ENCODE measurements around the gene NR2F2.

The NR2F2 gene

GRCh38 chr15:96345560-96346399 lies 15.3 kb downstream of the NR2F2 start:
- Histone ChIP-seq H4K91ac (ENCODE audit: low read depth, low read length) (no peak overlapping the region), H2BK5ac (ENCODE audit: low read depth, low read length, poor library complexity) (no peak overlapping the region), H3K14ac (ENCODE audit: low read length) (no peak overlapping the region), H3K4me2 (ENCODE audit: low read length) (peak overlapping the region; percentile 77), H3K4me3 (ENCODE audit: low read depth, low read length) (peak overlapping the region; percentile 50), H2BK120ac (ENCODE audit: insufficient read depth, low read length, poor library complexity) (no peak overlapping the region), H3K9me3 (ENCODE audit: insufficient read depth, low read depth, low read length) (no peaks in the 10 kb centered on the region), H3K79me1 (ENCODE audit: low read length) (peaks cover 3% of the 10 kb centered on the region), H3K4me1 (ENCODE audit: control insufficient read depth in 1 of 2, insufficient read depth in 2 of 2, low read length in 2 of 2) (peaks cover 13 to 14% of the 10 kb centered on the region in 2 experiments), H3K79me2 (ENCODE audit: control insufficient read depth, insufficient read depth, low read length, poor library complexity) (peaks cover under 1% of the 10 kb centered on the region), H3K27me3 (ENCODE audit: insufficient read depth, low read length) (peaks cover 14% of the 10 kb centered on the region), H4K8ac (ENCODE audit: low read depth, low read length) (no peak overlapping the region), H2AK5ac (ENCODE audit: low read length) (no peak overlapping the region), H3K36me3 (ENCODE audit: control insufficient read depth in 1 of 2, insufficient read depth in 2 of 2, low read length in 2 of 2) (peaks cover 24 to 39% of the 10 kb centered on the region in 2 experiments), H4K12ac (ENCODE audit: low read depth, low read length) (peak overlapping the region; percentile 16), H3K9ac (ENCODE audit: low read length) (no peak overlapping the region), H2BK12ac (ENCODE audit: low read length) (no peak overlapping the region), H2AFZ (ENCODE audit: insufficient read depth, low read length, poor library complexity) (no peak overlapping the region), H3K27ac (ENCODE audit: low read depth, low read length) (no peak overlapping the region), H3K4ac (ENCODE audit: low read depth, low read length) (no peak overlapping the region), H3K23ac (ENCODE audit: low read length) (no peak overlapping the region), H3K18ac (ENCODE audit: low read length) (peak overlapping the region; percentile 6)
- WGBS (ENCODE audit: extremely low coverage, insufficient coverage, insufficient read length) = no CpG with 5 or more reads among the region's 47 CpGs
- DNase-seq = peak in 1 of 2 donors; percentile 58

GRCh38 chr15:96346409-96346970 lies 16.0 kb downstream of the NR2F2 start:
- Histone ChIP-seq H2AK5ac (ENCODE audit: low read length) (no peak overlapping the region), H3K79me1 (ENCODE audit: low read length) (peaks cover 1% of the 10 kb centered on the region), H3K23ac (ENCODE audit: low read length) (no peak overlapping the region), H4K91ac (ENCODE audit: low read depth, low read length) (no peak overlapping the region), H2BK12ac (ENCODE audit: low read length) (no peak overlapping the region), H3K27me3 (ENCODE audit: insufficient read depth, low read length) (peaks cover 18% of the 10 kb centered on the region), H3K9ac (ENCODE audit: low read length) (no peak overlapping the region), H3K4me1 (ENCODE audit: control insufficient read depth in 1 of 2, insufficient read depth in 2 of 2, low read length in 2 of 2) (peaks cover 13 to 14% of the 10 kb centered on the region in 2 experiments), H3K4me2 (ENCODE audit: low read length) (no peak overlapping the region), H4K12ac (ENCODE audit: low read depth, low read length) (no peak overlapping the region), H3K14ac (ENCODE audit: low read length) (no peak overlapping the region), H4K8ac (ENCODE audit: low read depth, low read length) (no peak overlapping the region), H3K4ac (ENCODE audit: low read depth, low read length) (no peak overlapping the region), H3K27ac (ENCODE audit: low read depth, low read length) (no peak overlapping the region), H3K36me3 (ENCODE audit: control insufficient read depth in 1 of 2, insufficient read depth in 2 of 2, low read length in 2 of 2) (peaks cover 24 to 39% of the 10 kb centered on the region in 2 experiments), H3K79me2 (ENCODE audit: control insufficient read depth, insufficient read depth, low read length, poor library complexity) (no peaks in the 10 kb centered on the region), H2BK120ac (ENCODE audit: insufficient read depth, low read length, poor library complexity) (no peak overlapping the region), H3K18ac (ENCODE audit: low read length) (no peak overlapping the region), H3K9me3 (ENCODE audit: insufficient read depth, low read depth, low read length) (no peaks in the 10 kb centered on the region), H2AFZ (ENCODE audit: insufficient read depth, low read length, poor library complexity) (no peak overlapping the region), H2BK5ac (ENCODE audit: low read depth, low read length, poor library complexity) (no peak overlapping the region), H3K4me3 (ENCODE audit: low read depth, low read length) (no peak overlapping the region)
- WGBS (ENCODE audit: extremely low coverage, insufficient coverage, insufficient read length) = no CpG with 5 or more reads among the region's 6 CpGs
- no peak for DNase-seq

- Histone ChIP-seq H2AFZ (ENCODE audit: insufficient read depth, low read length, poor library complexity) (no peak overlapping the region), H4K8ac (ENCODE audit: low read depth, low read length) (no peak overlapping the region), H3K27ac (ENCODE audit: low read depth, low read length) (no peak overlapping the region), H3K18ac (ENCODE audit: low read length) (no peak overlapping the region), H2BK5ac (ENCODE audit: low read depth, low read length, poor library complexity) (no peak overlapping the region), H3K79me2 (ENCODE audit: control insufficient read depth, insufficient read depth, low read length, poor library complexity) (no peaks in the 10 kb centered on the region), H3K27me3 (ENCODE audit: insufficient read depth, low read length) (peaks cover 19% of the 10 kb centered on the region), H3K4me3 (ENCODE audit: low read depth, low read length) (no peak overlapping the region), H2BK120ac (ENCODE audit: insufficient read depth, low read length, poor library complexity) (no peak overlapping the region), H3K36me3 (ENCODE audit: control insufficient read depth in 1 of 2, insufficient read depth in 2 of 2, low read length in 2 of 2) (peaks cover 24 to 34% of the 10 kb centered on the region in 2 experiments), H3K23ac (ENCODE audit: low read length) (no peak overlapping the region), H3K14ac (ENCODE audit: low read length) (no peak overlapping the region), H2BK12ac (ENCODE audit: low read length) (no peak overlapping the region), H4K91ac (ENCODE audit: low read depth, low read length) (no peak overlapping the region), H4K12ac (ENCODE audit: low read depth, low read length) (no peak overlapping the region), H3K4me1 (ENCODE audit: control insufficient read depth in 1 of 2, insufficient read depth in 2 of 2, low read length in 2 of 2) (peaks cover 19 to 22% of the 10 kb centered on the region in 2 experiments), H2AK5ac (ENCODE audit: low read length) (no peak overlapping the region), H3K9ac (ENCODE audit: low read length) (no peak overlapping the region), H3K4me2 (ENCODE audit: low read length) (peak overlapping the region; percentile 47), H3K4ac (ENCODE audit: low read depth, low read length) (no peak overlapping the region), H3K9me3 (ENCODE audit: insufficient read depth, low read depth, low read length) (peaks cover 4% of the 10 kb centered on the region), H3K79me1 (ENCODE audit: low read length) (peaks cover 6% of the 10 kb centered on the region)
- no CpG with 5 or more reads among the region's 39 CpGs for WGBS (ENCODE audit: extremely low coverage, insufficient coverage, insufficient read length)
- no peak for DNase-seq
Observed at GRCh38 chr15:96347181-96348111, 16.9 kb downstream of the NR2F2 start.

All from trophoblast cell (in vitro differentiated cells and primary cell).